Memory B cell (primary cell): Measurements from ENCODE around the gene MOV10L1.
"Not testable (repeated sequence)": the region's sequence is repeated elsewhere in the genome, so short reads cannot be mapped to it uniquely, and the experiment has no call there.

Source experiments
- ATAC-seq: fragments of 150-1000 bp; cut with Tn5 transposase; 2 replicates; pipeline ENCODE4 v1.10.0; 2021; ENCODE audit warnings: low read depth, mild to moderate bottlenecking, moderate library complexity
- DNase-seq, 2 donors: peaks; one replicate each; pipeline ENCODE4 v3.0.0; 2022; ENCODE audit warnings: low spot score in 2 of 2
- H3K27ac Mint-ChIP-seq: one replicate; pipeline ENCODE4 v1.8.0; 2022; ENCODE audit warnings: mild to moderate bottlenecking, moderate library complexity, mixed read lengths
- H3K27me3 Mint-ChIP-seq: one replicate; pipeline ENCODE4 v1.8.0; 2022; ENCODE audit warnings: mixed read lengths
- H3K36me3 Mint-ChIP-seq: one replicate; pipeline ENCODE4 v1.8.0; 2022; ENCODE audit warnings: mild to moderate bottlenecking, mixed read lengths
- H3K4me1 Mint-ChIP-seq: one replicate; pipeline ENCODE4 v1.8.0; 2022; ENCODE audit warnings: mixed read lengths
- H3K4me3 Mint-ChIP-seq: one replicate; pipeline ENCODE4 v1.8.0; 2022; ENCODE audit warnings: mild to moderate bottlenecking, moderate library complexity, mixed read lengths
- H3K9me3 Mint-ChIP-seq: one replicate; pipeline ENCODE4 v1.8.0; 2022; ENCODE audit warnings: mixed read lengths

The MOV10L1 gene

GRCh38 chr22:50117168-50117762 lies 27.5 kb downstream of the MOV10L1 start:
- no peak overlapping the region for H3K27ac Mint-ChIP-seq
- H3K4me1 Mint-ChIP-seq = peaks cover 4% of the 10 kb centered on the region
- H3K4me3 Mint-ChIP-seq = no peak overlapping the region
- no peak for DNase-seq
- no peak for ATAC-seq
- H3K9me3 Mint-ChIP-seq = no peaks in the 10 kb centered on the region
- peaks cover 18% of the 10 kb centered on the region for H3K27me3 Mint-ChIP-seq
- H3K36me3 Mint-ChIP-seq = peaks cover 1% of the 10 kb centered on the region

GRCh38 chr22:50118129-50118528 lies 28.3 kb downstream of the MOV10L1 start:
- Mint-ChIP-seq H3K4me3 (no peak overlapping the region), H3K9me3 (peaks cover 2% of the 10 kb centered on the region), H3K27me3 (peaks cover 14% of the 10 kb centered on the region), H3K36me3 (peaks cover 4% of the 10 kb centered on the region), H3K4me1 (no peaks in the 10 kb centered on the region), H3K27ac (no peak overlapping the region)
- DNase-seq (no peak), ATAC-seq (no peak)

- ATAC-seq (no peak), DNase-seq (no peak)
- Mint-ChIP-seq H3K4me1 (no peaks in the 10 kb centered on the region), H3K9me3 (peaks cover 2% of the 10 kb centered on the region), H3K4me3 (no peak overlapping the region), H3K36me3 (peaks cover 4% of the 10 kb centered on the region), H3K27ac (no peak overlapping the region), H3K27me3 (peaks cover 14% of the 10 kb centered on the region)
These were observed 28.9 kb downstream of the MOV10L1 start for GRCh38 chr22:50118557-50119168.

GRCh38 chr22:50119169-50119767 lies 29.5 kb downstream of the MOV10L1 start:
- Mint-ChIP-seq H3K9me3 (peaks cover 7% of the 10 kb centered on the region), H3K36me3 (peaks cover 5% of the 10 kb centered on the region), H3K27ac (no peak overlapping the region), H3K4me1 (no peaks in the 10 kb centered on the region), H3K27me3 (peaks cover 15% of the 10 kb centered on the region), H3K4me3 (no peak overlapping the region)
- ATAC-seq (no peak), DNase-seq (no peak)

- Mint-ChIP-seq H3K27ac (no peak overlapping the region), H3K4me3 (no peak overlapping the region), H3K27me3 (peaks cover 15% of the 10 kb centered on the region), H3K9me3 (peaks cover 9% of the 10 kb centered on the region), H3K4me1 (no peaks in the 10 kb centered on the region), H3K36me3 (peaks cover 5% of the 10 kb centered on the region)
- DNase-seq = no peak
- ATAC-seq = no peak
These were observed 30.0 kb downstream of the MOV10L1 start for GRCh38 chr22:50119768-50120251.

- ATAC-seq (no peak), DNase-seq (no peak)
- no peak overlapping the region for H3K4me3 Mint-ChIP-seq
- H3K9me3 Mint-ChIP-seq = peaks cover 9% of the 10 kb centered on the region
- H3K36me3 Mint-ChIP-seq = peaks cover 5% of the 10 kb centered on the region
- no peak overlapping the region for H3K27ac Mint-ChIP-seq
- H3K27me3 Mint-ChIP-seq = peaks cover 15% of the 10 kb centered on the region
- H3K4me1 Mint-ChIP-seq = no peaks in the 10 kb centered on the region
These were observed 31.5 kb downstream of the MOV10L1 start for GRCh38 chr22:50121202-50121740.

- H3K9me3 Mint-ChIP-seq = peaks cover 9% of the 10 kb centered on the region
- peaks cover 5% of the 10 kb centered on the region for H3K36me3 Mint-ChIP-seq
- H3K4me3 Mint-ChIP-seq = no peak overlapping the region
- ATAC-seq (no peak), DNase-seq (no peak)
- H3K27ac Mint-ChIP-seq = no peak overlapping the region
- peaks cover 13% of the 10 kb centered on the region for H3K27me3 Mint-ChIP-seq
- no peaks in the 10 kb centered on the region for H3K4me1 Mint-ChIP-seq
These were observed 33.3 kb downstream of the MOV10L1 start for GRCh38 chr22:50123119-50123518.

- Mint-ChIP-seq H3K9me3 (peaks cover 9% of the 10 kb centered on the region), H3K4me3 (no peak overlapping the region), H3K27me3 (peaks cover 14% of the 10 kb centered on the region), H3K4me1 (no peaks in the 10 kb centered on the region), H3K36me3 (peaks cover 5% of the 10 kb centered on the region), H3K27ac (no peak overlapping the region)
- ATAC-seq (no peak), DNase-seq (no peak)
These were observed 35.2 kb downstream of the MOV10L1 start for GRCh38 chr22:50125029-50125428.

GRCh38 chr22:50129121-50129736 lies 39.4 kb downstream of the MOV10L1 start:
- no peak overlapping the region for H3K4me3 Mint-ChIP-seq
- H3K4me1 Mint-ChIP-seq = no peaks in the 10 kb centered on the region
- H3K27ac Mint-ChIP-seq = no peak overlapping the region
- peaks cover 19% of the 10 kb centered on the region for H3K27me3 Mint-ChIP-seq
- H3K9me3 Mint-ChIP-seq = peaks cover 3% of the 10 kb centered on the region
- H3K36me3 Mint-ChIP-seq = no peaks in the 10 kb centered on the region
- ATAC-seq = no peak
- DNase-seq = no peak

GRCh38 chr22:50131894-50132293 lies 42.1 kb downstream of the MOV10L1 start:
- H3K4me3 Mint-ChIP-seq = no peak overlapping the region
- DNase-seq (no peak), ATAC-seq (no peak)
- no peaks in the 10 kb centered on the region for H3K9me3 Mint-ChIP-seq
- no peaks in the 10 kb centered on the region for H3K4me1 Mint-ChIP-seq
- H3K27ac Mint-ChIP-seq = no peak overlapping the region
- H3K27me3 Mint-ChIP-seq = peaks cover 26% of the 10 kb centered on the region
- H3K36me3 Mint-ChIP-seq = no peaks in the 10 kb centered on the region

GRCh38 chr22:50134481-50134880 lies 44.7 kb downstream of the MOV10L1 start:
- H3K27me3 Mint-ChIP-seq = peaks cover 22% of the 10 kb centered on the region
- peaks cover 2% of the 10 kb centered on the region for H3K9me3 Mint-ChIP-seq
- ATAC-seq (no peak), DNase-seq (no peak)
- no peaks in the 10 kb centered on the region for H3K4me1 Mint-ChIP-seq
- H3K36me3 Mint-ChIP-seq = no peaks in the 10 kb centered on the region
- H3K27ac Mint-ChIP-seq = no peak overlapping the region
- H3K4me3 Mint-ChIP-seq = no peak overlapping the region

GRCh38 chr22:50136581-50137015 lies 46.8 kb downstream of the MOV10L1 start:
- DNase-seq (no peak), ATAC-seq (no peak)
- Mint-ChIP-seq H3K4me1 (peaks cover 3% of the 10 kb centered on the region), H3K4me3 (no peak overlapping the region), H3K27ac (no peak overlapping the region), H3K36me3 (no peaks in the 10 kb centered on the region), H3K27me3 (peaks cover 17% of the 10 kb centered on the region), H3K9me3 (peaks cover 2% of the 10 kb centered on the region)

- H3K27ac Mint-ChIP-seq, H3K4me3 Mint-ChIP-seq, ATAC-seq, DNase-seq, H3K36me3 Mint-ChIP-seq, H3K4me1 Mint-ChIP-seq, H3K9me3 Mint-ChIP-seq: not testable (repeated sequence)
- peaks cover 15% of the 10 kb centered on the region for H3K27me3 Mint-ChIP-seq
These were observed 47.5 kb downstream of the MOV10L1 start for GRCh38 chr22:50137277-50137676.

GRCh38 chr22:50138041-50138440 lies 48.2 kb downstream of the MOV10L1 start:
- Mint-ChIP-seq H3K27ac (no peak overlapping the region), H3K36me3 (no peaks in the 10 kb centered on the region), H3K4me3 (no peak overlapping the region), H3K9me3 (peaks cover 2% of the 10 kb centered on the region), H3K27me3 (peaks cover 14% of the 10 kb centered on the region), H3K4me1 (peaks cover 3% of the 10 kb centered on the region)
- no peak for ATAC-seq
- DNase-seq = no peak
